GM12874 (cell line): ENCODE results near the gene GUK1.

Experiments used
- CTCF ChIP-seq: IDR thresholded peaks from 2 replicates; pipeline ENCODE4 v1.5.1; 2011; ENCODE audit warnings: low read depth, mild to moderate bottlenecking, control low read depth, low read length, moderate library complexity; ENCODE audit not compliant: insufficient read depth

Gene GUK1

GRCh38 chr1:228144993-228145343 is 4.9 kb downstream of the GUK1 start:
- TF ChIP-seq CTCF = no peak

- no peak for TF ChIP-seq CTCF
Measured at GRCh38 chr1:228145463-228146416, 5.7 kb downstream of the GUK1 start.

- TF ChIP-seq CTCF = no peak
Measured at GRCh38 chr1:228146417-228147150, 6.5 kb downstream of the GUK1 start.

DNA sequence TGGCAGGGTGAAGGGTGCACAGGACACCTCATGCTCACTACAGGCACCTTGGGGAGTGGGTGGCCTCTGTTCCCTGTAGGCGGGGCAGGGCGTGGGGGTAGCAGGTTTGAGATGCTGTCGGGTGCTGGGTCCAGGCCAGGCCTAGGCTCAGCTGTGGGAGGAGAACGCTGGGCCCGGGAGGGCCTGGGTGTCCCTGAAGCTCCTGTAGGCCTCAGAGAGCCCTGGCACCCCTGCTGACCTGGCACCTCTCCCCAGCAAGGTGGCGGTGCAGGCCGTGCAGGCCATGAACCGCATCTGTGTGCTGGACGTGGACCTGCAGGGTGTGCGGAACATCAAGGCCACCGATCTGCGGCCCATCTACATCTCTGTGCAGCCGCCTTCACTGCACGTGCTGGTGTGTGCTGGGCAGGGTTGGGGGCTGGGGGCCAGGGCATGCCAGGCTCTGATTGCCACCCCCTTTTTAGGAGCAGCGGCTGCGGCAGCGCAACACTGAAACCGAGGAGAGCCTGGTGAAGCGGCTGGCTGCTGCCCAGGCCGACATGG is 7.1 kb downstream of the GUK1 start:
- TF ChIP-seq CTCF = no peak

DNA sequence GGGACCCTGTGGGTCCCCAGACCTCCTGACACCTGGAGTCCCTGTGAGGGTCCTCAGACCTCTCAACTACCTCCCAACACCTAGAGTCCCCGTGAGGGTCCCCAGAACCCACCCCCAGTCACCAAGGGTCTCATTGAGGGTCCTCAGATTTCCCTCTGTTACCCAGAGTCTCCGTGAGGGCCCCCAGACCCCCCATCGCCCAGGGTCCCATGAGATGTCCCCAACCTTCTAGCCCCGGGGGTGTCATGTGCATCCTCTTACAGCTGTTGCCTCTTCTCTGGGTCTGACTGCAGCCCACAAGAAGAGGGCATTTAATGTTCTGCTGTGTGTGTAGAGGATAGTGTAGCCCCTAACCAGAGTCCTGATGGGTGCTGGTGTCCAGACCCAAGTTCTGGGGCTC is 7.7 kb downstream of the GUK1 start:
- no peak for TF ChIP-seq CTCF

- no peak for TF ChIP-seq CTCF
Measured at GRCh38 chr1:228148196-228148861, 8.2 kb downstream of the GUK1 start.

- TF ChIP-seq CTCF = no peak
Measured at GRCh38 chr1:228148935-228149405, 8.9 kb downstream of the GUK1 start.
